ENCODE data around the gene CBX7. TPM values are rescaled to one million over a fixed set of nuclear protein-coding genes. Genes with fewer than 3 reads are reported as not detected.

Gene CBX7
- polyA plus RNA-seq, 1 donor from 2014 or later = 4.4 TPM

GRCh38 chr22:39133871-39134270, 18.6 kb downstream of the CBX7 start:
- Histone ChIP-seq H3K36me3 (ENCODE audit: insufficient read depth, low read length) (no peaks in the 10 kb centered on the region), H3K79me2 (replicated peaks; ENCODE audit: insufficient read depth, low read length) (no peaks in the 10 kb centered on the region), H2AFZ (ENCODE audit: low read depth, low read length) (no peak overlapping the region), H3K4me2 (ENCODE audit: low read length) (no peak overlapping the region), H3K9me3 (ENCODE audit: low read length) (no peaks in the 10 kb centered on the region), H3K9me2 (ENCODE audit: insufficient read depth, low read length) (no peaks in the 10 kb centered on the region), H3K9ac (ENCODE audit: low read length) (no peak overlapping the region), H3K27me3 (ENCODE audit: insufficient read depth, low read depth, low read length) (no peaks in the 10 kb centered on the region), H3K27ac (ENCODE audit: low read length) (no peak overlapping the region), H3F3A (ENCODE audit: insufficient read depth, low read length, poor library complexity, severe bottlenecking) (no peaks in the 10 kb centered on the region), H4K20me1 (ENCODE audit: insufficient read depth) (no peaks in the 10 kb centered on the region), H3K4me3 (ENCODE audit: low read length) (no peak overlapping the region)
- no peak for TF ChIP-seq MXI1 (conservative IDR thresholded peaks at IDR 0.05; ENCODE audit: poor library complexity, severe bottlenecking)
- no peak for TF ChIP-seq RAD21 (conservative IDR thresholded peaks at IDR 0.05)
- TF ChIP-seq REST (IDR thresholded peaks at IDR 0.05; ENCODE audit: borderline replicate concordance) = no peak
- no peak for TF ChIP-seq SMC3 (conservative IDR thresholded peaks at IDR 0.05; ENCODE audit: poor library complexity)
- no peak for TF ChIP-seq TAF1 (IDR thresholded peaks at IDR 0.05; ENCODE audit: low read depth)
- no peak for TF ChIP-seq POLR2AphosphoS5 (IDR thresholded peaks at IDR 0.05)
- no peak for TF ChIP-seq EZH2 (IDR thresholded peaks at IDR 0.05; ENCODE audit: borderline replicate concordance, insufficient read depth, low read length, poor library complexity, severe bottlenecking)
- TF ChIP-seq EP300 (conservative IDR thresholded peaks at IDR 0.05; ENCODE audit: poor library complexity, severe bottlenecking) = no peak
- no peak for TF ChIP-seq CTCF (IDR thresholded peaks at IDR 0.05; ENCODE audit: poor library complexity, severe bottlenecking)

GRCh38 chr22:39132871-39133524, 19.5 kb downstream of the CBX7 start:
- TF ChIP-seq EZH2 (IDR thresholded peaks at IDR 0.05; ENCODE audit: borderline replicate concordance, insufficient read depth, low read length, poor library complexity, severe bottlenecking) (no peak), POLR2AphosphoS5 (IDR thresholded peaks at IDR 0.05) (no peak), REST (IDR thresholded peaks at IDR 0.05; ENCODE audit: borderline replicate concordance) (no peak), EP300 (conservative IDR thresholded peaks at IDR 0.05; ENCODE audit: poor library complexity, severe bottlenecking) (no peak), SMC3 (conservative IDR thresholded peaks at IDR 0.05; ENCODE audit: poor library complexity) (no peak), TAF1 (IDR thresholded peaks at IDR 0.05; ENCODE audit: low read depth) (no peak), RAD21 (conservative IDR thresholded peaks at IDR 0.05) (no peak), CTCF (IDR thresholded peaks at IDR 0.05; ENCODE audit: poor library complexity, severe bottlenecking) (no peak), MXI1 (conservative IDR thresholded peaks at IDR 0.05; ENCODE audit: poor library complexity, severe bottlenecking) (no peak)
- Histone ChIP-seq H2AFZ (ENCODE audit: low read depth, low read length) (no peak overlapping the region), H3K9ac (ENCODE audit: low read length) (no peak overlapping the region), H3K4me2 (ENCODE audit: low read length) (no peak overlapping the region), H3K36me3 (ENCODE audit: insufficient read depth, low read length) (no peaks in the 10 kb centered on the region), H3K27ac (ENCODE audit: low read length) (no peak overlapping the region), H4K20me1 (ENCODE audit: insufficient read depth) (no peaks in the 10 kb centered on the region), H3K9me3 (ENCODE audit: low read length) (no peaks in the 10 kb centered on the region), H3F3A (ENCODE audit: insufficient read depth, low read length, poor library complexity, severe bottlenecking) (no peaks in the 10 kb centered on the region), H3K4me3 (ENCODE audit: low read length) (no peak overlapping the region), H3K9me2 (ENCODE audit: insufficient read depth, low read length) (no peaks in the 10 kb centered on the region), H3K79me2 (replicated peaks; ENCODE audit: insufficient read depth, low read length) (no peaks in the 10 kb centered on the region), H3K27me3 (ENCODE audit: insufficient read depth, low read depth, low read length) (no peaks in the 10 kb centered on the region)

All from neural cell (in vitro differentiated cells).